Loucy (cell line): Measurements from ENCODE around the gene PROK1.

Experiments used
- EZH2phosphoT487 ChIP-seq: fragments of 200-600 bp; IDR thresholded peaks from 2 replicates; pipeline ENCODE4 v1.6.1; 2018; ENCODE audit warnings: antibody characterized with exemption, mild to moderate bottlenecking, moderate library complexity, borderline replicate concordance
- TF ChIP-seq, protein P1 (sequence below): fragments of 200-600 bp; sonication (generic); conservative IDR thresholded peaks from 2 replicates; pipeline ENCODE4 v1.5.1; 2014; ENCODE audit warnings: mild to moderate bottlenecking, antibody characterized with exemption, low read length

DNA sequence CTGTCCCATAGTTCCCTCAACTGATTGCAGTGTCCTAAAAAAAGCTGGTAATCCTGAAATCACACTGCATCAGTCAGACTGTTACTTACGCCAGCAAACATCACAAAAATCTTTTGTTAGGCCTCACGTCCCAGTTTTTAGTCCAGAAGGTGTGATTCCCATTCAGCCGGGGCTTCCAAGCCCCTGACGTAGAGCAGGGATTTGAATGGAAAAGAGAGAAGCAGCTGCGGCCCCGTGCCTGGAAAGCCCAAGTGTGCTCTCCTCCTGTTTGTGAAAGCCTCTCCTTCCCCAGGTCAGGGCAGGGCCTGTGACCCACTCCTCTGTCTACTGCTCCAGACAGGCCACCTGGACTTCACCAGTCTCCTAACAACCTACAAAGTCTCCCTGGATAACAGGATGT is 47.3 kb downstream of the PROK1 start:
- TF ChIP-seq, protein P1, sequence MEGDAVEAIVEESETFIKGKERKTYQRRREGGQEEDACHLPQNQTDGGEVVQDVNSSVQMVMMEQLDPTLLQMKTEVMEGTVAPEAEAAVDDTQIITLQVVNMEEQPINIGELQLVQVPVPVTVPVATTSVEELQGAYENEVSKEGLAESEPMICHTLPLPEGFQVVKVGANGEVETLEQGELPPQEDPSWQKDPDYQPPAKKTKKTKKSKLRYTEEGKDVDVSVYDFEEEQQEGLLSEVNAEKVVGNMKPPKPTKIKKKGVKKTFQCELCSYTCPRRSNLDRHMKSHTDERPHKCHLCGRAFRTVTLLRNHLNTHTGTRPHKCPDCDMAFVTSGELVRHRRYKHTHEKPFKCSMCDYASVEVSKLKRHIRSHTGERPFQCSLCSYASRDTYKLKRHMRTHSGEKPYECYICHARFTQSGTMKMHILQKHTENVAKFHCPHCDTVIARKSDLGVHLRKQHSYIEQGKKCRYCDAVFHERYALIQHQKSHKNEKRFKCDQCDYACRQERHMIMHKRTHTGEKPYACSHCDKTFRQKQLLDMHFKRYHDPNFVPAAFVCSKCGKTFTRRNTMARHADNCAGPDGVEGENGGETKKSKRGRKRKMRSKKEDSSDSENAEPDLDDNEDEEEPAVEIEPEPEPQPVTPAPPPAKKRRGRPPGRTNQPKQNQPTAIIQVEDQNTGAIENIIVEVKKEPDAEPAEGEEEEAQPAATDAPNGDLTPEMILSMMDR, result no peak
- no peak for TF ChIP-seq EZH2phosphoT487
